Activated CD4-positive, alpha-beta memory T cell treated with anti-CD3 and anti-CD28 coated beads, Interleukin-2, amount 10 ng/mL, durations not matched to agents 7 days and 5 days (primary cell): ENCODE measurements around the gene ATRX. TPM values are rescaled to one million over a fixed set of nuclear protein-coding genes. Genes with fewer than 3 reads are reported as not detected.
"Not testable (repeated sequence)": the region's sequence is repeated elsewhere in the genome, so short reads cannot be mapped to it uniquely, and the experiment has no call there.

ENCODE experiments used
- CTCF ChIA-PET: fragments of 350-600 bp; sonication (Branson Sonifier 250); formaldehyde crosslinking; loops from one replicate; lab custom pipeline; 2021; ENCODE audit warnings: antibody characterized with exemption, inconsistent platforms; lab: Charles Lee
- POLR2A ChIA-PET: fragments of 350-600 bp; sonication (Branson Sonifier 250); formaldehyde crosslinking; loops from one replicate; lab custom pipeline; 2021; ENCODE audit warnings: antibody characterized with exemption; lab: Charles Lee
- DNase-seq: peaks from one replicate; pipeline ENCODE4 v3.0.0-alpha.2; 2020
- H3K27ac Mint-ChIP-seq: one replicate; pipeline ENCODE4 v1.8.0; 2021; ENCODE audit warnings: mild to moderate bottlenecking, mixed read lengths
- H3K27me3 Mint-ChIP-seq: one replicate; pipeline ENCODE4 v1.8.0; 2021; ENCODE audit warnings: mixed read lengths
- H3K36me3 Mint-ChIP-seq: one replicate; pipeline ENCODE4 v1.8.0; 2021; ENCODE audit warnings: low read depth, mixed read lengths
- H3K4me1 Mint-ChIP-seq: one replicate; pipeline ENCODE4 v1.8.0; 2021; ENCODE audit warnings: mixed read lengths
- H3K4me3 Mint-ChIP-seq: one replicate; pipeline ENCODE4 v1.8.0; 2021; ENCODE audit warnings: mild to moderate bottlenecking, mixed read lengths
- H3K9me3 Mint-ChIP-seq: one replicate; pipeline ENCODE4 v1.8.0; 2021; ENCODE audit warnings: mixed read lengths
- total RNA-seq, 2 experiments: library from RNA; stranded (reverse); gene quantifications; one replicate each; pipeline ENCODE4 v1.2.3, GENCODE V29; 2021

ATRX gene
- total RNA-seq, 2 experiments from 2014 or later: 67.6 to 70.2 TPM

GRCh38 chrX:77635373-77635772, 150.6 kb downstream of the ATRX start:
- POLR2A ChIA-PET: no interaction called here
- no peak for DNase-seq
- H3K4me3 Mint-ChIP-seq: no peak overlapping the region
- no peaks in the 10 kb centered on the region for H3K4me1 Mint-ChIP-seq
- H3K9me3 Mint-ChIP-seq: no peaks in the 10 kb centered on the region
- CTCF ChIA-PET: no interaction called here
- no peaks in the 10 kb centered on the region for H3K27me3 Mint-ChIP-seq
- H3K27ac Mint-ChIP-seq: no peak overlapping the region
- peaks cover 38% of the 10 kb centered on the region for H3K36me3 Mint-ChIP-seq

- ChIA-PET CTCF (no interaction called here), POLR2A (no interaction called here)
- H3K36me3 Mint-ChIP-seq: peaks cover 23% of the 10 kb centered on the region
Measured at GRCh38 chrX:77628294-77629025, 157.6 kb downstream of the ATRX start.

DNA sequence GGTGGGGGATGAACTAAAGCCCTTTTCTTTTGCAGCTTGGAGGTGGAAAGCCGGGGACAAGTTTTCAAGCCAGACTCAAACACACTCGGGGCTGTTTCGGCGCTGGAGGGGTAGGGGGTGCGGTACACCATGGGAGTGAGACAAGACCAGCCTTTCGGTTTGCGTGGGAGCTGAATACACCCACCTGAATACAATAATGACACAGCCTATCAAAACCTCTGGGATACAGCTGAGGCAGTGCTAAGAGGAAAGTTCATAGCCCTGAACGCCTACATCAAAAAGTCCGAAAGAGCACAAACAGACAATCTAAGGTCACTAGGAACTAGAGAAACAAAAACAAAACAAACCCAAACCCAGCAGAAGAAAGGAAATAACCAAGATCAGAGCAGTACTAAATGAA, 163.3 kb downstream of the ATRX start:
- H3K36me3 Mint-ChIP-seq: peaks cover 21% of the 10 kb centered on the region
- H3K27ac Mint-ChIP-seq: no peak overlapping the region
- peaks cover 15% of the 10 kb centered on the region for H3K4me1 Mint-ChIP-seq
- no peaks in the 10 kb centered on the region for H3K9me3 Mint-ChIP-seq
- ChIA-PET POLR2A (interaction anchor here (0.6 kb wide), 1 partner anchor 1548 kb away, joined by 3 read pairs; no protein-coding TSS in a partner anchor), CTCF (no interaction called here)
- no peak for DNase-seq
- no peaks in the 10 kb centered on the region for H3K27me3 Mint-ChIP-seq
- H3K4me3 Mint-ChIP-seq: no peak overlapping the region

More at GRCh38 chrX:77628294-77629025, 157.6 kb downstream of the ATRX start:
- H3K4me1 Mint-ChIP-seq: no peaks in the 10 kb centered on the region
- no peak for DNase-seq
- no peaks in the 10 kb centered on the region for H3K27me3 Mint-ChIP-seq
- no peaks in the 10 kb centered on the region for H3K9me3 Mint-ChIP-seq
- H3K27ac Mint-ChIP-seq: no peak overlapping the region
- H3K4me3 Mint-ChIP-seq: no peak overlapping the region

DNA sequence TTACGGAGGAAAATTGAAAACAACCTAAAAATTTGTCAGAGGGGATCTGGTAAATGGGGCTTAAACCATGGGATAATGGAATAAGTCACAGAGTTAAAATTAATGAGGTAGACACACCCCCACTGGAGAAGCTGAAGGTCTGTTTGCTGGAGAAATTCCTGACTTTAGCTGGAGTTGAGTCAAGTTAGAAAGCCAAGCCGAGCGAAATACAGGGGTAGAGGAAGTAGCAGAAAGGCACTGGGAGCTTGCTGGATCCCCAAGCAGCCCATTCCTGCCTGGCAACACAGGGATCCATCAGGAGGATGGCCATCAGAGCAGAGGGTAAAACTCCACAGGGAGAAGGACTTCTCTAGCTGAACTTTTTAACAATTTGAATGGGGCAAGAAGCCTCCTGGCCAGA, 163.8 kb downstream of the ATRX start:
- H3K36me3 Mint-ChIP-seq: peaks cover 21% of the 10 kb centered on the region
- CTCF ChIA-PET: no interaction called here
- DNase-seq: no peak
- POLR2A ChIA-PET: no interaction called here
- H3K27ac Mint-ChIP-seq: no peak overlapping the region
- no peak overlapping the region for H3K4me3 Mint-ChIP-seq
- H3K4me1 Mint-ChIP-seq: peaks cover 15% of the 10 kb centered on the region
- H3K9me3 Mint-ChIP-seq: no peaks in the 10 kb centered on the region
- H3K27me3 Mint-ChIP-seq: no peaks in the 10 kb centered on the region

DNA sequence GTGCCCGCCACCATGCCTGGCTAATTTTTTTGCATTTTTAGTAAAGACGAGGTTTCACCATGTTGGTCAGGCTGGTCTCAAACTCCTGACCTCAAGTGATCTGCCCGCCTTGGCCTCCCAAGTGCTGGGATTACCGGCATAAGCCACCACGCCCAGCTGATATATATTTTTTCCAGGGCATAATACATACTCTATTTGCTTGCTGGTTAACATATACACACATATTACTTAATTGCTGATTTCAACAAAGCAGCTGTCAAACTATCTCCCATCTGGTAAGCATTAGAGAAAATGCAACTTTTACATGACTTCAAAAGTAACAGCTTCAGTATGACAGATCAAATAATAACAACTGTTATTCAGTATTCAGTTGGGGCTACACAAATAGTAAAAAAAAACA, 164.6 kb downstream of the ATRX start:
- CTCF ChIA-PET, H3K27ac Mint-ChIP-seq, H3K27me3 Mint-ChIP-seq, H3K9me3 Mint-ChIP-seq, DNase-seq, H3K4me3 Mint-ChIP-seq, POLR2A ChIA-PET: not testable (repeated sequence)
- H3K36me3 Mint-ChIP-seq: peaks cover 21% of the 10 kb centered on the region
- H3K4me1 Mint-ChIP-seq: peaks cover 15% of the 10 kb centered on the region

GRCh38 chrX:77617206-77617605, 168.8 kb downstream of the ATRX start:
- CTCF ChIA-PET: no interaction called here
- Mint-ChIP-seq H3K27ac (no peak overlapping the region), H3K4me3 (no peak overlapping the region), H3K4me1 (peaks cover 4% of the 10 kb centered on the region), H3K27me3 (no peaks in the 10 kb centered on the region), H3K9me3 (no peaks in the 10 kb centered on the region), H3K36me3 (peaks cover 10% of the 10 kb centered on the region)
- POLR2A ChIA-PET: no interaction called here
- no peak for DNase-seq

DNA sequence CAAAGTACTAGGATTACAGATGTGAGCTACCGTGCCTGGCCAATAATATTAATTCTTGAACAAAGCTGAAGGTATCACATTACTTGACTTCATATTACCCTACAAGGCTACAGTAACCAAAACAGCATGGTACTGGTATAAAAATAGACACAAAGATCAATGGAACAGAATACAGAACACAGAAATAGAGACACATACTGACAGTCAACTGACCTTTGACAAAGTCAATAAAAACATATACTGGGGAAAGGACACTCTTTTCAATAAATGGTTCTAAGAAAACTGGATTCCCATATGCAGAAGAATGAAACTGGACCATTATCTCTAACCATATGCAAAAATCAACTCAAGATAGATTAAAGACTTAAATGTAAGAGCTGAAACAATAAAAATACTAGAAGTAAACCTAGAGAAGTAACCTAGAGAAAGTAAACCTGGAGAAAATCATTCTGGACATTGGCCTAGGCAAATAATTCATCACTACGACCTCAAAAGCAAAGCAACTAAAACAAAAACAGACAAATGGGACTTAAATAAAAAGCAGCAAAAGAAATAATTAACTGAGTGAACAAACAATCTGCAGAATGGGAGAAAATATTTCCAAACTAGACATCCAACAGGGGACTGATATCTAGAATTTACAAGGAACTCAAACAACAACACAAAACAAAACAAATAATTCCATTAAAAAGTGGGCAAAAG, 182.2 kb downstream of the ATRX start:
- Mint-ChIP-seq H3K27ac (no peak overlapping the region), H3K36me3 (peaks cover 34% of the 10 kb centered on the region), H3K4me3 (no peak overlapping the region), H3K27me3 (no peaks in the 10 kb centered on the region), H3K9me3 (no peaks in the 10 kb centered on the region), H3K4me1 (no peaks in the 10 kb centered on the region)
- no peak for DNase-seq
- ChIA-PET CTCF (no interaction called here), POLR2A (no interaction called here)

DNA sequence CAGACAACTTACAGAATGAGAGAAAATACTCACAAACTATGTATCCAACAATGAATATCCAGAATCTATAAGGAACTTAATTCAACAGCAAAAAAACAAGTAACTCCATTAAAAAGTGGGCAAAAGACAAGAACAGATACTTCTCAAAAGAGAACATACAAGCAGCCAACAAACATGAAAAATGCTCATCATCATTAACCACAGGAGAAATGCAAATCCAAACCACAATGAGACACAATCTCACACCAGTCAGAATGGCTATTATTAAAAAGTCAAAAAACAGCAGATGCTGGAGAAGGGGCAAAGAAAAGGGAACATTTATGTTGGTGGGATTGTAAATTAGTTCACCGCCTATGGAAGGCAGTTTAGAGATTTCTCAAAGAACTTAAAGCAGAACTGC, 188.5 kb downstream of the ATRX start:
- ChIA-PET CTCF (no interaction called here), POLR2A (no interaction called here)
- H3K4me3 Mint-ChIP-seq: no peak overlapping the region
- no peaks in the 10 kb centered on the region for H3K27me3 Mint-ChIP-seq
- no peaks in the 10 kb centered on the region for H3K9me3 Mint-ChIP-seq
- no peak overlapping the region for H3K27ac Mint-ChIP-seq
- H3K4me1 Mint-ChIP-seq: peaks cover 11% of the 10 kb centered on the region
- peaks cover 30% of the 10 kb centered on the region for H3K36me3 Mint-ChIP-seq
- no peak for DNase-seq

DNA sequence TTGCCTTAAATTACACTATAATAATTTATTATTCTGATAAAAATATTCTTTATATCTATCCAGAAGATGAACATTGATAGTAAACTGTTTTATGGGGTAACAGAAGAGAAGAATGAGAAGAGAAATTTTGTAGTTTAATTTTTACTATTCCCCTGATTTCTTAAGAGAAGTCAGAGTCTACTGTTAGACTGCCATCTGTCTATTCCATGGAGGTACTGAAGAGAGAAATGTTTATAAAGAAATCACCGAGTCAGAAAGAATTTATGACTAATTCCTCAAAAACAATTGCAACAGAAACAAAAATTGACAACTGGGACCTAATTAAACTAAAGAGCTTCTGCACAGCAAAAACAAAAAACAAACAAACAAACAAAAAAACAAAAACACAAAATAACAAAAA, 188.9 kb downstream of the ATRX start:
- Mint-ChIP-seq H3K4me3 (no peak overlapping the region), H3K9me3 (no peaks in the 10 kb centered on the region), H3K36me3 (peaks cover 30% of the 10 kb centered on the region), H3K27me3 (no peaks in the 10 kb centered on the region), H3K27ac (no peak overlapping the region), H3K4me1 (peaks cover 11% of the 10 kb centered on the region)
- no peak for DNase-seq
- POLR2A ChIA-PET: no interaction called here
- CTCF ChIA-PET: no interaction called here

DNA sequence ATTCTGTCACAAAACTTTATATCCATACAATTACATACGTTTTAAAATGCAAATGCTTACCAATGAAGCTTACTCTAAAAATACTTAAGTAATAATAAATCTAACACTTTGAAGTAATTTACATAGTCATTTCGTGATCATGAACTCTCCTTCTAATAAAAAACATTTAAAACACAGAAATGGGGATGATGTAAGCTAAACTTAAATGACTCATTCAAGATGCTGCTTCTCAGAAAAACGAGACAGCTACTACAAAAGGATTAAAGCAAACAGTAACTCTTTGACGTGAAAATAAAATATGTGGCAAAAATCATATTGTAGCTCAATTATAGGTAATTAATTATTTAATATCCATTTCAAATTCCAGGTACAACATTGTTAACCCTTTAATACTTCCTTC, 190.2 kb downstream of the ATRX start:
- CTCF ChIA-PET: interaction anchor here (1.3 kb wide), 1 partner anchor 13 kb away, joined by 3 read pairs; no protein-coding TSS in a partner anchor
- Mint-ChIP-seq H3K27me3 (no peaks in the 10 kb centered on the region), H3K27ac (no peak overlapping the region), H3K4me3 (no peak overlapping the region), H3K4me1 (peaks cover 11% of the 10 kb centered on the region), H3K36me3 (peaks cover 30% of the 10 kb centered on the region), H3K9me3 (no peaks in the 10 kb centered on the region)
- POLR2A ChIA-PET: no interaction called here
- no peak for DNase-seq

DNA sequence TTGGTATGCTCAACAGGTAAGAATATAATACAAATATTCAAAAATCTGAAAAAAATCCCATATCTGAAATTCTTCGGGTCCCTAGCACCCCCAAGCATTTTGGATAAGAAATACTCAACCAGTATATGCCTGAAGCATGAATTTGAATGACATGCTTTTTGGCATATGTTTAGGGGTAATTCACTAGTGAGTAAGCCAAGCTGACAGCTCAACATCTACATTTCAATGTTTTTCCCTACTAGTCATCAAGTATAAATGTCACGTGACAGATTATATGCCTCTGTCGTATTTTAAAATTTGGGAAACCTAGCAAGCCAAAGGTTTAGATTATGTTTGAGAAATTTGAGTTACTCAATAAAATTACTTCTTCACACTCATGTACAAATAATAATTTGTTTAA, 213.7 kb downstream of the ATRX start:
- Mint-ChIP-seq H3K4me3 (no peak overlapping the region), H3K9me3 (no peaks in the 10 kb centered on the region), H3K27ac (no peak overlapping the region), H3K27me3 (no peaks in the 10 kb centered on the region), H3K36me3 (peaks cover 22% of the 10 kb centered on the region), H3K4me1 (no peaks in the 10 kb centered on the region)
- DNase-seq: no peak
- POLR2A ChIA-PET: no interaction called here
- CTCF ChIA-PET: no interaction called here

GRCh38 chrX:77565278-77565677, 220.7 kb downstream of the ATRX start:
- POLR2A ChIA-PET: no interaction called here
- Mint-ChIP-seq H3K9me3 (peaks cover 3% of the 10 kb centered on the region), H3K27ac (no peak overlapping the region), H3K36me3 (peaks cover 42% of the 10 kb centered on the region), H3K4me1 (no peaks in the 10 kb centered on the region), H3K27me3 (no peaks in the 10 kb centered on the region), H3K4me3 (no peak overlapping the region)
- no peak for DNase-seq
- CTCF ChIA-PET: no interaction called here

DNA sequence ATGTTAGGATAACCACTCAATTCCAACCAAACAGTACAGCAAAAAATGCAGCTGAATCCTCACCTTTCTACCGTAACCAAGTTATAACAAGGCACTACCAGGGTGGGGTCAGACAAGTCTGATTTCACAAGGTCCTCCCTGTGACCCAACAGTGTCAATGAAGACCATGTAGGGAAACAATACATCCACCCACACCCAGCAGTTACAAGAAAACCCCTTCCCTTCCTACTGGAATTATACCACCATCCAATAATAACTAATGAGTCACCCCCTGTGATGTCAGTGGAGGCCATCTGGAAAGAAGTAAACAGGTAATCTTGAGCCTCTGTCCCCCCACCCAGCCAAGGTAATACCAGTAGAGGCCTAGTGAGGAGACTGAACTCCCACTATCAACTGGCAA, 221.2 kb downstream of the ATRX start:
- Mint-ChIP-seq H3K27me3 (no peaks in the 10 kb centered on the region), H3K4me1 (no peaks in the 10 kb centered on the region), H3K9me3 (peaks cover 3% of the 10 kb centered on the region), H3K27ac (no peak overlapping the region), H3K4me3 (no peak overlapping the region), H3K36me3 (peaks cover 42% of the 10 kb centered on the region)
- CTCF ChIA-PET: no interaction called here
- POLR2A ChIA-PET: no interaction called here
- DNase-seq: no peak

DNA sequence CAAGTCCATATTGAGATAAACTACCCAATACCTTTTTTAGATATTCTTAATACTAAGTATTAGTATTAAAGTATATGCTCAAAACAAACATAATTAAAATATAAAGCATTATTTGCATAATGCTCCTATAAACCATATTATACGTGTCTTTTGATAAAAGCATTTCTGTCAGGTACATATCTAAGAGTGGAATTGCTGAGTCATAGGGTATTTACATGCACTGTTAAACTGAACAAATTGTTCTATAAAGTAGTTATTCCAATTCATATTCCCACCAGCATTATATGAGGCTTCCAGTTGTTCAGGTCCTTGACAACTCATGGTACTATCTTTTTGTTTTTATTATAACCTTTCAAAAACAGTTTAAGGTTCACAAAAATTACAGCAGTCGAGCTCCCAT, 224.6 kb downstream of the ATRX start:
- no peak for DNase-seq
- H3K27ac Mint-ChIP-seq: no peak overlapping the region
- H3K4me1 Mint-ChIP-seq: no peaks in the 10 kb centered on the region
- ChIA-PET POLR2A (no interaction called here), CTCF (no interaction called here)
- peaks cover 24% of the 10 kb centered on the region for H3K36me3 Mint-ChIP-seq
- H3K27me3 Mint-ChIP-seq: no peaks in the 10 kb centered on the region
- H3K4me3 Mint-ChIP-seq: no peak overlapping the region
- peaks cover 3% of the 10 kb centered on the region for H3K9me3 Mint-ChIP-seq
